WTC11 (cell line): ENCODE data around the gene CACNA1A. TPM values are rescaled to one million over a fixed set of nuclear protein-coding genes. Genes with fewer than 3 reads are reported as not detected.

ENCODE experiments used
- ATAC-seq: fragments of 200-7000 bp; cut with Tn5 transposase; 2 replicates; pipeline ENCODE4 v1.10.0; 2021; ENCODE audit warnings: mild to moderate bottlenecking, moderate library complexity
- CTCF ChIA-PET: fragments of 300-600 bp; sonication (Branson Sonifier 250); formaldehyde crosslinking; loops from one replicate; lab custom pipeline; 2021; ENCODE audit warnings: antibody characterized with exemption; lab: Charles Lee
- POLR2A ChIA-PET: fragments of 350-600 bp; sonication (Branson Sonifier 250); formaldehyde crosslinking; loops from one replicate; lab custom pipeline; 2021; ENCODE audit warnings: antibody characterized with exemption; lab: Charles Lee
- DNase-seq: peaks from one replicate; pipeline ENCODE4 v3.0.0; 2021; ENCODE audit warnings: low spot score
- H3K27ac Mint-ChIP-seq: 2 replicates; pipeline ENCODE4 v1.8.0; 2021; ENCODE audit warnings: mixed read lengths
- H3K27me3 Mint-ChIP-seq: 2 replicates; pipeline ENCODE4 v1.8.0; 2021; ENCODE audit warnings: low read depth, mild to moderate bottlenecking, moderate library complexity, mixed read lengths
- H3K36me3 Mint-ChIP-seq: 2 replicates; pipeline ENCODE4 v1.8.0; 2021; ENCODE audit warnings: mixed read lengths
- H3K4me1 Mint-ChIP-seq: 2 replicates; pipeline ENCODE4 v1.8.0; 2022; ENCODE audit warnings: mixed read lengths
- H3K4me3 Mint-ChIP-seq: 2 replicates; pipeline ENCODE4 v1.8.0; 2021; ENCODE audit warnings: mild to moderate bottlenecking, moderate library complexity, mixed read lengths
- H3K9me3 Mint-ChIP-seq: 2 replicates; pipeline ENCODE4 v1.8.0; 2021; ENCODE audit warnings: mixed read lengths
- FOXP4 ChIP-seq: sonication (generic); formaldehyde crosslinking; IDR thresholded peaks from 2 replicates; pipeline ENCODE4 v1.8.0; 2022; ENCODE audit warnings: mild to moderate bottlenecking, missing genetic modification reagents
- KAT7 ChIP-seq: sonication (generic); formaldehyde crosslinking; IDR thresholded peaks from 2 replicates; pipeline ENCODE4 v1.8.1; 2023; ENCODE audit warnings: missing genetic modification reagents, mild to moderate bottlenecking, borderline replicate concordance
- NR1H2 ChIP-seq: sonication (generic); formaldehyde crosslinking; IDR thresholded peaks from 2 replicates; pipeline ENCODE4 v1.9.0; 2021; ENCODE audit warnings: mild to moderate bottlenecking, moderate library complexity, missing genetic modification reagents
- SMAD4 ChIP-seq: sonication (generic); formaldehyde crosslinking; IDR thresholded peaks from 2 replicates; pipeline ENCODE4 v1.8.0; 2022; ENCODE audit warnings: mild to moderate bottlenecking, missing genetic modification reagents
- TCF7 ChIP-seq: sonication (generic); formaldehyde crosslinking; IDR thresholded peaks from 2 replicates; pipeline ENCODE4 v1.8.0; 2022; ENCODE audit warnings: mild to moderate bottlenecking, low read depth, missing genetic modification reagents, moderate library complexity
- TEAD1 ChIP-seq: sonication (generic); formaldehyde crosslinking; IDR thresholded peaks from 2 replicates; pipeline ENCODE4 v1.8.0; 2022; ENCODE audit warnings: mild to moderate bottlenecking, missing genetic modification reagents
- TEAD4 ChIP-seq: sonication (generic); formaldehyde crosslinking; IDR thresholded peaks from 2 replicates; pipeline ENCODE4 v1.8.0; 2022; ENCODE audit warnings: mild to moderate bottlenecking, missing genetic modification reagents
- ZNF121 ChIP-seq: sonication (generic); formaldehyde crosslinking; IDR thresholded peaks from 2 replicates; pipeline ENCODE4 v1.8.0; 2023; ENCODE audit warnings: missing genetic modification reagents
- ZNF263 ChIP-seq: sonication (generic); formaldehyde crosslinking; IDR thresholded peaks from 2 replicates; pipeline ENCODE4 v1.8.1; 2022; ENCODE audit warnings: low read depth, mild to moderate bottlenecking, moderate library complexity, missing genetic modification reagents
- ZNF512 ChIP-seq: sonication (generic); formaldehyde crosslinking; IDR thresholded peaks from 2 replicates; pipeline ENCODE4 v1.8.1; 2022; ENCODE audit warnings: missing genetic modification reagents, borderline replicate concordance
- ZNF671 ChIP-seq: fragments of 250-450 bp; sonication (Bioruptor Pico); IDR thresholded peaks from 2 replicates; pipeline ENCODE4 v1.8.0; 2021; ENCODE audit warnings: mild to moderate bottlenecking
- total RNA-seq: library from RNA; stranded (reverse); gene quantifications from 3 replicates; pipeline ENCODE4 v1.2.3, GENCODE V29; 2021
- TF ChIP-seq, protein P1 (sequence below): sonication (generic); formaldehyde crosslinking; IDR thresholded peaks from 2 replicates; pipeline ENCODE4 v1.8.1; 2023; ENCODE audit warnings: mild to moderate bottlenecking, missing genetic modification reagents, borderline replicate concordance
- TF ChIP-seq, protein P2 (sequence below): fragments of 250-450 bp; sonication (Bioruptor Pico); IDR thresholded peaks from 2 replicates; pipeline ENCODE4 v1.9.0; 2021; ENCODE audit warnings: mild to moderate bottlenecking

The CACNA1A gene
- total RNA-seq, 1 experiment from 2014 or later: 28.9 TPM

DNA sequence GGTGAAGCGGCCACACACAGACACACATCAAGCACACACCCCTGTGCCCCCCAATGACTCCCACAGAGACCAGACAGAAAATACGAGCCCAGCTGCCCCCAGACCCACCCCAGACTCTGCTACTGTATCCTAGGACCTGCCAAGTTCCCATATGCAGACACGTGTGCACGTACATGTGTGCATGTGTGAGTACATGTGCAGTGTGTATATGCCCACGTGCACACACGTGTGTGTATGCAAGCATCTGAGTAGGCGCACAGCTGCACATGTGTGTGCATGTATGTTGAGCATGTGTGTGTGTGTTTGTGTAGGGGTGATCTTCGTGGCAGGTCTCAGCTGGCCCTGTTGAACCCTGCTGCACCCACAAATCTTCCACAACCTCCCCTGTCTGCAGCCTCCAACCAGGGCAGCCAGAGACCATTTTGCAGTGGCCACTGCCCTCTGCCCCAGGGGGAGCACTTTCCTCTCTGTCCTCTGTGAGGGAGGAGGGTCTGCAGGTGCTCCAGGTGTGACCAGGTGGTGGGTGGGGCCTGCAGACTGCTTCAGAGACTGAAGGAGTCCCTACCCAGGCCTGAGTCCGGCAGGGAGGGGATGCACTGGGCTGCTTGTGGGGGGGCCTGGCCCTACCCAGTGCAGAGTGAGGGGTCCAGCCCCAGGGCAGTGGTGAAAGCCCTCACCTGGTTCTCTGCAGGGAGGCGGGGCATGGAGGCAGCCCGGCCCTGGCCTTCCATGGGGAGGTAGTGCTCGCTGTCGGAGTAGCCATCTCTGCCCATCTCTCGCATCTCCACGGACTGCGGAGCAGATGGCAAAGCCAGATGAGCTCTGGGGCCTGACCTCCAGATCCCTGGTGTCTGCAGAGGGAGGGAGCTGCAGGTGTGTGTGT, 294.6 kb downstream of the CACNA1A start:
- peaks cover 8% of the 10 kb centered on the region for H3K4me1 Mint-ChIP-seq
- ChIA-PET CTCF (interaction anchor here (0.5 to 3.5 kb wide), 3 partner anchors 16 to 279 kb away, joined by 3 to 37 read pairs (median 5); no protein-coding TSS in a partner anchor), POLR2A (no interaction called here)
- H3K27ac Mint-ChIP-seq: no peak overlapping the region
- DNase-seq: no peak
- no peaks in the 10 kb centered on the region for H3K9me3 Mint-ChIP-seq
- H3K36me3 Mint-ChIP-seq: no peaks in the 10 kb centered on the region
- H3K4me3 Mint-ChIP-seq: no peak overlapping the region
- no peak for ATAC-seq
- TF ChIP-seq TCF7 (CRISPR knock-in tag) (no peak), ZNF263 (CRISPR knock-in tag) (peak; percentile 86)
- H3K27me3 Mint-ChIP-seq: no peaks in the 10 kb centered on the region

DNA sequence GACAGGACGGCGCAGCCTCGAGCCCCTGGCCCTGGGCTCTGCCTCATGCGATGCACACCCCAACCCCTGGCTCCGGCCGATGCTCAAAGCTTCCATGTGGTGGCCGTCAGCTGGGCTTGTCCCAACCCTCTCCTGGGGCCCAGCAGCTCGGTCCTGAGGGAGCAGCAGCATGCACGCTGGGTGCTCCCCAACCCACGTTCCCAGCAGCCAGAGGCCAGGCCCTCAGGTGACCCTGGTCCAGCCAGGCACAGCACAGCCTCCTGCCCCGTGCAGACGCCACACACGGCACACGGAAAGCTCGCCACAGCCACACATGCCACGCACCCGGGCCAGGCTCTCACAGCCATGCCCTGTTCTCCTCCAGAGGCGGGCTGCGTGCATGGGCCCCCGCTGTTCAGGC, 295.3 kb downstream of the CACNA1A start:
- no peak for DNase-seq
- H3K4me3 Mint-ChIP-seq: no peak overlapping the region
- TF ChIP-seq FOXP4 (CRISPR knock-in tag) (0 out of 2 replicates have a peak, but pooled peaks have one; percentile 29), ZNF121 (CRISPR knock-in tag) (peak; percentile 67; the same call in 1 of the 2 replicates), TEAD4 (no peak)
- TF ChIP-seq, protein P1, sequence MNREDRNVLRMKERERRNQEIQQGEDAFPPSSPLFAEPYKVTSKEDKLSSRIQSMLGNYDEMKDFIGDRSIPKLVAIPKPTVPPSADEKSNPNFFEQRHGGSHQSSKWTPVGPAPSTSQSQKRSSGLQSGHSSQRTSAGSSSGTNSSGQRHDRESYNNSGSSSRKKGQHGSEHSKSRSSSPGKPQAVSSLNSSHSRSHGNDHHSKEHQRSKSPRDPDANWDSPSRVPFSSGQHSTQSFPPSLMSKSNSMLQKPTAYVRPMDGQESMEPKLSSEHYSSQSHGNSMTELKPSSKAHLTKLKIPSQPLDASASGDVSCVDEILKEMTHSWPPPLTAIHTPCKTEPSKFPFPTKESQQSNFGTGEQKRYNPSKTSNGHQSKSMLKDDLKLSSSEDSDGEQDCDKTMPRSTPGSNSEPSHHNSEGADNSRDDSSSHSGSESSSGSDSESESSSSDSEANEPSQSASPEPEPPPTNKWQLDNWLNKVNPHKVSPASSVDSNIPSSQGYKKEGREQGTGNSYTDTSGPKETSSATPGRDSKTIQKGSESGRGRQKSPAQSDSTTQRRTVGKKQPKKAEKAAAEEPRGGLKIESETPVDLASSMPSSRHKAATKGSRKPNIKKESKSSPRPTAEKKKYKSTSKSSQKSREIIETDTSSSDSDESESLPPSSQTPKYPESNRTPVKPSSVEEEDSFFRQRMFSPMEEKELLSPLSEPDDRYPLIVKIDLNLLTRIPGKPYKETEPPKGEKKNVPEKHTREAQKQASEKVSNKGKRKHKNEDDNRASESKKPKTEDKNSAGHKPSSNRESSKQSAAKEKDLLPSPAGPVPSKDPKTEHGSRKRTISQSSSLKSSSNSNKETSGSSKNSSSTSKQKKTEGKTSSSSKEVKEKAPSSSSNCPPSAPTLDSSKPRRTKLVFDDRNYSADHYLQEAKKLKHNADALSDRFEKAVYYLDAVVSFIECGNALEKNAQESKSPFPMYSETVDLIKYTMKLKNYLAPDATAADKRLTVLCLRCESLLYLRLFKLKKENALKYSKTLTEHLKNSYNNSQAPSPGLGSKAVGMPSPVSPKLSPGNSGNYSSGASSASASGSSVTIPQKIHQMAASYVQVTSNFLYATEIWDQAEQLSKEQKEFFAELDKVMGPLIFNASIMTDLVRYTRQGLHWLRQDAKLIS (CRISPR knock-in tag): no peak
- H3K27ac Mint-ChIP-seq: no peak overlapping the region
- ATAC-seq: no peak
- H3K9me3 Mint-ChIP-seq: no peaks in the 10 kb centered on the region
- H3K36me3 Mint-ChIP-seq: no peaks in the 10 kb centered on the region
- CTCF ChIA-PET: interaction anchor here (0.5 to 3.5 kb wide), 3 partner anchors 15 to 279 kb away, joined by 3 to 37 read pairs (median 5); no protein-coding TSS in a partner anchor
- H3K27me3 Mint-ChIP-seq: no peaks in the 10 kb centered on the region
- POLR2A ChIA-PET: no interaction called here
- peaks cover 4% of the 10 kb centered on the region; the same call in 1 of the 2 replicates for H3K4me1 Mint-ChIP-seq

DNA sequence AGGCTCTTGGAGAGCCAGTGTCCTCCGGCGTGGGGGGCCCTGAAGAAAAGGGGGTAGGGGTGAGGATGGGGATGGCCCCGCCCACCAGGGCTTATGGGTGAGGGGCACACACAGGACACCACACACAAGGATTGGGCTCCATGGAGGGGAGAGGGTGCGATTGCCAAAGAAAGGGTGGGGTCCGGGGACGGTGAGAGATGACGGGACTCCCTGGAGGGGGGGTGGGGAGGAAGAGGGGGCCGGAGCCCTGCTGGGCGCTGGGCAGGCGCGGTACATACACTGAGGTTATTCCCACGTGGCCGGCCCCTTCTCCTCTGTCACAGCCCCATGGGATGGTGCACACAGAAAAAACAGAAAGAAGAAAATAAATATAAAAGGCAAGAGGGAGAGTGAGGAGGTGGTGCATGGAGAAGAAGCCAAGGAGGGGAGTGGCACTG, 295.9 kb downstream of the CACNA1A start:
- ChIA-PET CTCF (interaction anchor here (1.0 to 3.5 kb wide), 2 partner anchors 15 to 68 kb away, joined by 3 to 37 read pairs; no protein-coding TSS in a partner anchor), POLR2A (no interaction called here)
- H3K27ac Mint-ChIP-seq: no peak overlapping the region
- H3K4me3 Mint-ChIP-seq: no peak overlapping the region
- ATAC-seq (no peak), DNase-seq (no peak)
- H3K4me1 Mint-ChIP-seq: 0 out of 2 replicates have a peak, but pooled peaks cover 2% of the 10 kb centered on the region
- no peaks in the 10 kb centered on the region for H3K27me3 Mint-ChIP-seq
- TF ChIP-seq TEAD1 (CRISPR knock-in tag) (no peak), NR1H2 (CRISPR knock-in tag) (no peak), FOXP4 (CRISPR knock-in tag) (no peak), SMAD4 (CRISPR knock-in tag) (no peak), ZNF671 (CRISPR knock-in tag) (no peak), KAT7 (no peak), ZNF512 (CRISPR knock-in tag) (no peak)
- TF ChIP-seq, protein P2, sequence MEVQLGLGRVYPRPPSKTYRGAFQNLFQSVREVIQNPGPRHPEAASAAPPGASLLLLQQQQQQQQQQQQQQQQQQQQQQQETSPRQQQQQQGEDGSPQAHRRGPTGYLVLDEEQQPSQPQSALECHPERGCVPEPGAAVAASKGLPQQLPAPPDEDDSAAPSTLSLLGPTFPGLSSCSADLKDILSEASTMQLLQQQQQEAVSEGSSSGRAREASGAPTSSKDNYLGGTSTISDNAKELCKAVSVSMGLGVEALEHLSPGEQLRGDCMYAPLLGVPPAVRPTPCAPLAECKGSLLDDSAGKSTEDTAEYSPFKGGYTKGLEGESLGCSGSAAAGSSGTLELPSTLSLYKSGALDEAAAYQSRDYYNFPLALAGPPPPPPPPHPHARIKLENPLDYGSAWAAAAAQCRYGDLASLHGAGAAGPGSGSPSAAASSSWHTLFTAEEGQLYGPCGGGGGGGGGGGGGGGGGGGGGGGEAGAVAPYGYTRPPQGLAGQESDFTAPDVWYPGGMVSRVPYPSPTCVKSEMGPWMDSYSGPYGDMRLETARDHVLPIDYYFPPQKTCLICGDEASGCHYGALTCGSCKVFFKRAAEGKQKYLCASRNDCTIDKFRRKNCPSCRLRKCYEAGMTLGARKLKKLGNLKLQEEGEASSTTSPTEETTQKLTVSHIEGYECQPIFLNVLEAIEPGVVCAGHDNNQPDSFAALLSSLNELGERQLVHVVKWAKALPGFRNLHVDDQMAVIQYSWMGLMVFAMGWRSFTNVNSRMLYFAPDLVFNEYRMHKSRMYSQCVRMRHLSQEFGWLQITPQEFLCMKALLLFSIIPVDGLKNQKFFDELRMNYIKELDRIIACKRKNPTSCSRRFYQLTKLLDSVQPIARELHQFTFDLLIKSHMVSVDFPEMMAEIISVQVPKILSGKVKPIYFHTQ (CRISPR knock-in tag): no peak
- H3K9me3 Mint-ChIP-seq: no peaks in the 10 kb centered on the region
- no peaks in the 10 kb centered on the region for H3K36me3 Mint-ChIP-seq
